Neural cell (in vitro differentiated cells): ENCODE data around the gene RCE1. TPM values are rescaled to one million over a fixed set of nuclear protein-coding genes. Genes with fewer than 3 reads are reported as not detected.
"Not testable (repeated sequence)": the region's sequence is repeated elsewhere in the genome, so short reads cannot be mapped to it uniquely, and the experiment has no call there.

Experiments
- H2AFZ ChIP-seq: fragments of 200-600, 300-800 bp; sonication (generic), shearing (Covaris generic); 2 replicates; pipeline ENCODE4 v1.6.0; 2014; ENCODE audit warnings: low read depth, mild to moderate bottlenecking, antibody characterized with exemption, low read length, moderate library complexity
- H3F3A ChIP-seq: fragments of 200-600 bp; shearing (Covaris generic); 2 replicates; pipeline ENCODE4 v1.6.1; 2016; ENCODE audit warnings: mild to moderate bottlenecking, moderate library complexity, mixed read lengths, antibody characterized with exemption, low read length; ENCODE audit not compliant: insufficient read depth, poor library complexity, severe bottlenecking
- H3K27ac ChIP-seq: fragments of 200-600, 300-800 bp; sonication (generic), shearing (Covaris generic); 2 replicates; pipeline ENCODE4 v1.5.1; 2014; ENCODE audit warnings: mild to moderate bottlenecking, low read length, moderate library complexity
- H3K27me3 ChIP-seq: fragments of 300-800, 200-600 bp; sonication (generic), shearing (Covaris generic); 2 replicates; pipeline ENCODE4 v1.6.0; 2014; ENCODE audit warnings: mild to moderate bottlenecking, low read depth, low read length, moderate library complexity; ENCODE audit not compliant: insufficient read depth
- H3K36me3 ChIP-seq: fragments of 300-800, 200-600 bp; sonication (generic), shearing (Covaris generic); 2 replicates; pipeline ENCODE4 v1.5.1; 2014; ENCODE audit warnings: mild to moderate bottlenecking, antibody characterized with exemption, low read length, moderate library complexity; ENCODE audit not compliant: insufficient read depth
- H3K4me2 ChIP-seq: fragments of 300-800, 200-600 bp; sonication (generic), shearing (Covaris generic); 2 replicates; pipeline ENCODE4 v1.6.0; 2014; ENCODE audit warnings: mild to moderate bottlenecking, low read length
- H3K4me3 ChIP-seq: fragments of 300-800, 200-600 bp; sonication (generic), shearing (Covaris generic); 2 replicates; pipeline ENCODE4 v1.5.1; 2014; ENCODE audit warnings: mild to moderate bottlenecking, low read length, moderate library complexity
- H3K79me2 ChIP-seq: fragments of 200-600 bp; shearing (Covaris generic); replicated peaks from 2 replicates; pipeline ENCODE4 v1.6.0; 2014; ENCODE audit warnings: mild to moderate bottlenecking, low read length, moderate library complexity; ENCODE audit not compliant: insufficient read depth
- H3K9ac ChIP-seq: fragments of 300-800, 200-600 bp; sonication (generic), shearing (Covaris generic); 2 replicates; pipeline ENCODE4 v1.6.1; 2016; ENCODE audit warnings: mild to moderate bottlenecking, low read length, mixed read lengths
- H3K9me2 ChIP-seq: fragments of 200-600 bp; shearing (Covaris generic); 2 replicates; pipeline ENCODE4 v1.6.1; 2016; ENCODE audit warnings: mild to moderate bottlenecking, low read length, mixed read lengths; ENCODE audit not compliant: insufficient read depth
- H3K9me3 ChIP-seq: fragments of 200-600, 300-800 bp; sonication (generic), shearing (Covaris generic); 2 replicates; pipeline ENCODE4 v1.6.1; 2016; ENCODE audit warnings: mild to moderate bottlenecking, mixed run types, low read length, moderate library complexity, mixed read lengths
- H4K20me1 ChIP-seq: fragments of 200-600 bp; shearing (Covaris generic); 2 replicates; pipeline ENCODE4 v1.6.1; 2016; ENCODE audit warnings: mild to moderate bottlenecking, mixed run types; ENCODE audit not compliant: insufficient read depth
- EP300 ChIP-seq: fragments of 450-650 bp; conservative IDR thresholded peaks from 2 replicates; pipeline ENCODE4 v1.6.1; 2014; ENCODE audit warnings: antibody characterized with exemption, mild to moderate bottlenecking, moderate library complexity; ENCODE audit not compliant: poor library complexity, severe bottlenecking
- EZH2 ChIP-seq: fragments of 200-600, 300-800 bp; shearing (Covaris generic), sonication (generic); IDR thresholded peaks from 2 replicates; pipeline ENCODE4 v1.6.1; 2014; ENCODE audit warnings: antibody characterized with exemption, low read length, borderline replicate concordance, mild to moderate bottlenecking; ENCODE audit not compliant: insufficient read depth, poor library complexity, severe bottlenecking
- MXI1 ChIP-seq: fragments of 450-650 bp; conservative IDR thresholded peaks from 2 replicates; pipeline ENCODE4 v1.6.1; 2014; ENCODE audit warnings: antibody characterized with exemption, mild to moderate bottlenecking; ENCODE audit not compliant: poor library complexity, severe bottlenecking
- POLR2AphosphoS5 ChIP-seq: IDR thresholded peaks from 2 replicates; pipeline ENCODE4 v1.6.1; 2012
- RAD21 ChIP-seq: fragments of 450-650 bp; conservative IDR thresholded peaks from 2 replicates; pipeline ENCODE4 v1.6.1; 2014; ENCODE audit warnings: antibody characterized with exemption, mild to moderate bottlenecking, moderate library complexity
- REST ChIP-seq: IDR thresholded peaks from 2 replicates; pipeline ENCODE4 v1.6.1; 2012; ENCODE audit warnings: borderline replicate concordance
- SMC3 ChIP-seq: fragments of 450-650 bp; conservative IDR thresholded peaks from 2 replicates; pipeline ENCODE4 v1.6.1; 2014; ENCODE audit warnings: antibody characterized with exemption, mild to moderate bottlenecking, moderate library complexity; ENCODE audit not compliant: poor library complexity
- TAF1 ChIP-seq: IDR thresholded peaks from 2 replicates; pipeline ENCODE4 v1.6.1; 2012; ENCODE audit warnings: low read depth
- polyA minus RNA-seq: library from RNA; depleted of rRNA, polyadenylated mRNA; stranded (reverse); fragments of >200 nt; gene quantifications from 2 replicates; pipeline ENCODE4 v1.2.3, GENCODE V29; 2014
- polyA plus RNA-seq: library from polyadenylated mRNA; depleted of rRNA; stranded (reverse); fragments of >200 nt; gene quantifications from 2 replicates; pipeline ENCODE4 v1.2.3, GENCODE V29; 2014
- TF ChIP-seq, protein P1 (sequence below): fragments of 450-650 bp; IDR thresholded peaks from 2 replicates; pipeline ENCODE4 v1.5.1; 2014; ENCODE audit warnings: antibody characterized with exemption, mild to moderate bottlenecking, moderate library complexity; ENCODE audit not compliant: poor library complexity, severe bottlenecking

Gene RCE1
- polyA plus RNA-seq: 50.5 and 58.2 TPM in 2 replicates
- 22.9 and 23.1 TPM in 2 replicates for polyA minus RNA-seq

- no peaks in the 10 kb centered on the region for H4K20me1 ChIP-seq
- peak within 1 kb of the TSS; percentile 86 for H3K27ac ChIP-seq
- no peaks in the 10 kb centered on the region for H3K27me3 ChIP-seq
- no peaks in the 10 kb centered on the region for H3F3A ChIP-seq
- no peaks in the 10 kb centered on the region for H3K9me2 ChIP-seq
- peak within 1 kb of the TSS; percentile 65 for H2AFZ ChIP-seq
- H3K79me2 ChIP-seq: peaks cover 24% of the 10 kb centered on the region
- peak; percentile 23 for TF ChIP-seq SMC3
- no peak for TF ChIP-seq TAF1
- TF ChIP-seq REST: peak; percentile 48
- peak; percentile 31 for TF ChIP-seq RAD21
- no peak for TF ChIP-seq EZH2
- TF ChIP-seq MXI1: peak; percentile 91
- TF ChIP-seq, protein P1, sequence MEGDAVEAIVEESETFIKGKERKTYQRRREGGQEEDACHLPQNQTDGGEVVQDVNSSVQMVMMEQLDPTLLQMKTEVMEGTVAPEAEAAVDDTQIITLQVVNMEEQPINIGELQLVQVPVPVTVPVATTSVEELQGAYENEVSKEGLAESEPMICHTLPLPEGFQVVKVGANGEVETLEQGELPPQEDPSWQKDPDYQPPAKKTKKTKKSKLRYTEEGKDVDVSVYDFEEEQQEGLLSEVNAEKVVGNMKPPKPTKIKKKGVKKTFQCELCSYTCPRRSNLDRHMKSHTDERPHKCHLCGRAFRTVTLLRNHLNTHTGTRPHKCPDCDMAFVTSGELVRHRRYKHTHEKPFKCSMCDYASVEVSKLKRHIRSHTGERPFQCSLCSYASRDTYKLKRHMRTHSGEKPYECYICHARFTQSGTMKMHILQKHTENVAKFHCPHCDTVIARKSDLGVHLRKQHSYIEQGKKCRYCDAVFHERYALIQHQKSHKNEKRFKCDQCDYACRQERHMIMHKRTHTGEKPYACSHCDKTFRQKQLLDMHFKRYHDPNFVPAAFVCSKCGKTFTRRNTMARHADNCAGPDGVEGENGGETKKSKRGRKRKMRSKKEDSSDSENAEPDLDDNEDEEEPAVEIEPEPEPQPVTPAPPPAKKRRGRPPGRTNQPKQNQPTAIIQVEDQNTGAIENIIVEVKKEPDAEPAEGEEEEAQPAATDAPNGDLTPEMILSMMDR: no peak
- peak; percentile 60 for TF ChIP-seq EP300
- TF ChIP-seq POLR2AphosphoS5: peak; percentile 93
- peak within 1 kb of the TSS; percentile 89 for H3K4me3 ChIP-seq
- no peaks in the 10 kb centered on the region for H3K9me3 ChIP-seq
- peak within 1 kb of the TSS; percentile 88 for H3K9ac ChIP-seq
- no peaks in the 10 kb centered on the region for H3K36me3 ChIP-seq
- H3K4me2 ChIP-seq: peak within 1 kb of the TSS; percentile 99
Measured at GRCh38 chr11:66842896-66843775, at the start of gene RCE1. RCE1 (plus strand) TSS chr11:66843441; CDS start chr11:66843456, 15 bp downstream.

DNA sequence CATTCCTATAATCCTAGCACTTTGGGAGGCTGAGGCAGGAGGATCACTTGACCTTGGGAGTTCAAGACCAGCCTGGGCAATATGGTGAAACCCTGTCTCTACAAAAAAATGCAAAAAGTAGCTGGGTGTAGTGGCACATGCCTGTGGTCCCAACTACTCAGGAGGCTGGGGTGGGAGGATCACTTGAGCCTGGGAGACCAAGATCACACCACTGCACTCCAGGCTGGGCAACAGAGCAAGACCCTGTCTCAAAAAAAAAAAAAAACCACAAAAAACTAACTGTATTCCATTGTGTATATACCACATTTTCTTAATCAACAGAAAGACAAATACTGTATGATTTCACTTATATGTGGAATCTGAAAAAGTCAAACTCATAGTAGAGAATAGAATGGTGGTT lies 43.4 kb upstream of the RCE1 start:
- not testable (repeated sequence) for H3K27me3 ChIP-seq, H3K9me2 ChIP-seq, H3F3A ChIP-seq, H2AFZ ChIP-seq, H3K9me3 ChIP-seq, H3K27ac ChIP-seq, H4K20me1 ChIP-seq, H3K4me2 ChIP-seq, H3K9ac ChIP-seq, H3K36me3 ChIP-seq, H3K4me3 ChIP-seq, H3K79me2 ChIP-seq
